ENCODE data around the gene SLC2A1.

GRCh38 chr1:42941640-42942330 lies 16.9 kb downstream of the SLC2A1 start:
- TF ChIP-seq CTCF (IDR thresholded peaks at IDR 0.05) (no peak), POLR2A (IDR thresholded peaks at IDR 0.05) (no peak)
